Globus pallidus (tissue), 1 donor: ENCODE data around the gene ADARB2.
A peak's percentile ranks its signal among the peaks of the same experiment; 100 is the strongest.
"Not testable (repeated sequence)": the region's sequence is repeated elsewhere in the genome, so short reads cannot be mapped to it uniquely, and the experiment has no call there.

Source experiments
- DNase-seq: peaks from one replicate; pipeline ENCODE4 v3.0.0-alpha.2; 2015; ENCODE audit warnings: low spot score

The ADARB2 gene

DNA sequence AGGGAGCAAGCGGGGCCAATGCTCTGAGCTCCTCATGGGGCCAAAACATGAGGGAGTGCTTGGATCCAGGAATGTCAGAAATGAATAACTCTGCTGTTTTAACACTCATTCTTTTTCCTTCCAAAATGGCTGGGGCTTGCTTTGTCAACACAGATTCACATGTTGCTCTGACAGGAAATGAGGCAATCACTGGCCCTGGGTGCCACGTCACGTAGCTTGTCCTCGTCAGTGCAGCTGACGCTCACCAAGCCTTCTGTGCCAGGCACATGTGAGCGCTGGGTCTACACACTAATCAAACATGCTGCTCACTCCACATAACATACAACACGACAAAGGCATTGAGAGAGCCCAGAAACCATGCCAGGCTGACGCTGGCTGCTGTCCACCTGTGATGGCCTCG is 482.2 kb downstream of the ADARB2 start:
- peak; percentile 63 for DNase-seq

DNA sequence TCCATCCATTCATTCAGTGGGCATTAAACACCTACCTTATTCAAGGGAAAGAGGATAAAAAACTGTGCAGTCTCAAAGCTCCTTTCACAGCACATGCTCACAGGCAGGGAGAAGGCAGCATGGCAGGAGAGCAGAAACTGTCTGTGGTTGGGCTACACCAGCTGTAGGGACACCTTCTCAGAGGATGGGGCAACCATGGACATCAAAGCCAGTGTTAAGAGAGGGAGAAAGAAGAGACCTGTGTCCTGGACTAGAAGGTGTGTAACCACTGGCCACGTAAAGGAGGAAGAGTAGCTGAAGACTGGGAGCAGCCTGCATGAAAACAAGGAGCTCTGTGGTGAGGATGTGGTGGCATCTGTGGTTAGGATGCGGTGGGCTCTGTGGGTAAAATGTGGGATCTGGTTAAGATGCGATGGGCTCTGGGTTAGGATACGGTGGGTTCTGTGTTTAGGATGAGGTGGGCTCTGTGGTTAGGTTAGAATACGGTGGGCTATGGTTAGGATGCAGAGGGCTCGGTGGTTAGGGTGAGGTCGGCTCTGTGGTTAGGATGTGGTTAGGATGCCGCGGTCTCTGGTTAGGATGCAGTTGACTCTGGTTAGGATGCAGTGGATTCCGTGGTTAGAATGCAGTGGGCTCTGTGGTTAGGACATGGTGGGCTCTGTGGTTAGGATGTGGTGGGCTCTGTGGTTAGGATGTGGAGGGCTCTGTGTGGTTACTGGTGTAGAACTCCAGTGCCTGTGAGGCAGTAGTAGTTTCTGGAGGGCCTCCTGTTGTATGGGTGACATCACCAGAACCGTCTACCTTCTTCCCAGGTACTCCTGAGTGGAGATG is 483.6 kb downstream of the ADARB2 start:
- no peak for DNase-seq

DNA sequence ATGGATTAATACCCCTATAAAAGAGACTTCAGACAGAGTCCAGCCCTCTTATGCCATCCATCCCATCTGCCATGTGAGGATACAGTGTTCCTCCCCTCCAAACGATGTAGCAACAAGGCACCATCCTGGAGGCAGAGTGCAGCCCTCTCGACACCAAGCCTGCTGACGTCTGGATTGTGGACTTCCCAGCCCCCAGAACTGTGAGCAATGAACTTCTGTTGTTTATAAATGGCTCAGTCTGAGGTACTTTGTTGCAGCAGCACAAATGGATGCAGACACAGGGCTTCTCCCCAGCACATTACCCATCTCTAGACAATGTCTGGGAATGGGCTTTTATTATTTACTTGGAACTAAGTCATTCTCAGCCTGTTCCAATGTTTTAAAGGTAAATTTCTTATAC is 485.6 kb downstream of the ADARB2 start:
- DNase-seq = peak; percentile 83

DNA sequence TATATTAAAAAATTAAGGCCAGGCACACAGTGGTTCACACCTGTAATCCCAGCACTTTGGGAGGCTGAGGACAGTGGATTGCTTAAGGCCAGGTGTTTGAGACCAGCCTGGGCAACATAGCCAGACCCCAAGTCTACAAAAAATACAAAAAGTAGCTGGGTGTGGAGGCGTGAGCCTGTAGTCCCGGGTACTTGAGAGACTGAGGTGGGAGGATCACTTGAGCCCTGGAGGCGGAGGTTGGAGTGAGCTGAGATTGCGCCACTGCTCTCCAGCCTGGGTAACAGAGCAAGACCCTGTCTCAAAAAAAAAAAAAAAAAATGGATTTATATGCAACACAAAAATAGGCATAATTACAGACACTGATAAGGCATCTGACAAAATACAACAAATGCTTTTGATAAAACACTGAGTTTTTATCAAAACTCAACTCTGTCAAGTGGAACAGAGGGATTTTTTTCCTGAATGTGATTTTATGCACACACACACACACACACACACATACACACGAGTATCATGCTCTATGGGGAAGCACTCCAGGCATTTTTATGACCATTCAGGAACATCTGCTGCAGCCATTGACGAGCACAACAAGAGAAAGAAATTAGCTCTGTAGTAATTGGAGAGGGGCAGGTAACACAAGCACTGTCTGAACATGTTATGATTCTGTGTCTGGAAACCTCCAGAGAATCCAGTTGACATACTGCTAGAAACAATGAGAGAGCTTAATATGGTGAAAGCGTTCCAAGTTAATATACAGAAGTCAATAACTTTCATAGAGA is 488.0 kb downstream of the ADARB2 start:
- no peak for DNase-seq

DNA sequence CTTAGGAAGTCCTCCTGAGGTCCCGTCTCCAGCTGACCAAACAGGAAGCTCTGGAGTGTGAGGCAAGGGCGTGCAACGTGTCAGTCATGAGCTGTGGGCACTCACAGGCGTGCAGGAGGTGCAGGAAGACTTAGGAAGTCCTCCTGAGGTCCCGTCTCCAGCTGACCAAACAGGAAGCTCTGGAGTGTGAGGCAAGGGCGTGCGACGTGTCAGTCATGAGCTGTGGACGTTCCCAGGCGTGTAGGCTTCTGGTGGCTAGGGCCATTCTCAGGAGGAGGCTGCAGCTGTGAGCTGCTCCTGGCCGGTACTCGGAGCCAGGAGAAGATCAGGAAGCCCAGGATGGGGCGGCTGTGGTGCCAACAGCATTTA is 489.1 kb downstream of the ADARB2 start:
- not testable (repeated sequence) for DNase-seq

DNA sequence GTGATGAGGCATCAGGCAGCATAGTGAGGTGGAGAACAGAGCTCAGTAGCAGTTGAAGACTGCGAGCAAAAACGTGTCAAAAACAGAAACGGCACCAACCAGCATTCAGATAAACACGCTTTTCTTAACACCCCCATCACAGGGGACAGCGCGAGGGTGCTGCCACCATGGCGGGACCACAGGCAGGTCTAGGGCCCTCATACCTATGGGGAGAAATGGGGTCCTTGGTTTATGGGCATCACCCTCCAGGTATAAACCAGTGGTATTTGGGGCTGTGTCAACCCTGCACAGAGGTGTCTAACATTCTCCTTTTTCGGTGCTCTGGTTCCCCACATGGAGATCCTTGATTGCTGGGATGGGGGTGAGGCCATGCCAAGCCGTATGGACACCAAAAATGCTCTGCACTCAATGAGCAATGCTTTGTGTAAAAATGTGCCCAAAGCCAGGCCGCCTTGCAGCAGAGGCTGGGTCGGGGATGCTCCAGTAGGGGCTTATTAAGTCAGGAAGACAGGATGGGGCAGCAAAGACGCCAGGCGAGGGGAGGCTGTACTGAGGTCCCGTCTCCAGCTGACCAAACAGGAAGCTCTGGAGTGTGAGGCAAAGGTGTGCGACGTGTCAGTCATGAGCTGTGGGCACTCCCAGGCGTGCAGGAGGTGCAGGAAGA is 489.6 kb downstream of the ADARB2 start:
- DNase-seq = no peak

DNA sequence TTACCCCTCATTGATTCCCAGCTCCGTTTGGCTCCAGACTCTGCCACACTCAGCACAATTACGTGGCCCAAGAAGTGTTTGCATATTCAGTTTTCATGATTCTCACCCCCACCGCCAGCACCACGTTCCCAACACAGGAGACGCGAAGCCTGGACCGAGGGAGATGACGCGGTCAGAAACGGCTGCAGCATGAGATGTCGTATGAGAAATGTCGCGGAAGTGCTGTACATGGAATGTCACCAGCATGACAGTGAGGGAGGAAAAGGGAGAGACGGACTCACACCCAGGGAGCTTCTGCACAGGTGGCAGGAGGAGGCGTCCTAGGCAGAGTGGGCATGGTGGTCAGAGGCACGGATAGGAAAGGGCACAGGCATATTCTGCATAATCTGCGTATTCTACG is 492.8 kb downstream of the ADARB2 start:
- DNase-seq = no peak

DNA sequence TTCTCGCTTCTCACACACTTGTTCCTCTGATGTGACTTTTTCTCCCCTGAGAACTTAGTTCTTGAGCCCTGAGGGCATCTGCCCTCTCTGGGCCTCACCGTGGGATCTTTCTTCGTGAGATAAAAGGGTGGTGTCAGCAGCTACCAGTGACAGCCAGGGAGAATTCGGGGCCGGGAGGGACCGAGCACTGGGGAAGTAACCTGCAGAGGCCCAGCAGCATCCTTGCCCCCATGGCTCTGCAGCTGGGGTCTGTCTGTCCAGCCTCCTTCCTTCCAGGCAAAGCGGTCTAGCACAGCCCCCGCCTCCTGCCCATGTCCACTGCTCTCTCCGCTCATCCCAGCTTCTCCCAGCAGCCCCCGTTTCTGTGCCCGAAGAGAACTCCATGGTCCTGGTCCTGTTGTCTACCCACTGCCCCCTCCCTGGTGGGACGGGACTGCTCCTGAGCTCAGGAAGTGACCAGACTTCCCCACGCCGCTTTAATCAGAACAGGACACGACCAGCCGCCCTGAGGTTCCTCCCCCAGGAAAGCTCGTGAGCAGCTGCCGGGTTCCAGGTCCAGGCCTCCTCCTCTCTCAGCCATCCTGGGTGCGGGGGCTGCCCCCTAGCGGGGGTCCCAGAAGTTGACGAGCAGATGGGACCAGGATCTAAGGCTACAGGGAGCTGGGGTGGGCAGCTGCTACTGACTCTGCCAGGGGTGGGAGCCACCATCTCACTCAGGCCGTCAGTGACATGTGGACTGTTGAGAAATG is 493.7 kb downstream of the ADARB2 start:
- DNase-seq = peak; percentile 46

DNA sequence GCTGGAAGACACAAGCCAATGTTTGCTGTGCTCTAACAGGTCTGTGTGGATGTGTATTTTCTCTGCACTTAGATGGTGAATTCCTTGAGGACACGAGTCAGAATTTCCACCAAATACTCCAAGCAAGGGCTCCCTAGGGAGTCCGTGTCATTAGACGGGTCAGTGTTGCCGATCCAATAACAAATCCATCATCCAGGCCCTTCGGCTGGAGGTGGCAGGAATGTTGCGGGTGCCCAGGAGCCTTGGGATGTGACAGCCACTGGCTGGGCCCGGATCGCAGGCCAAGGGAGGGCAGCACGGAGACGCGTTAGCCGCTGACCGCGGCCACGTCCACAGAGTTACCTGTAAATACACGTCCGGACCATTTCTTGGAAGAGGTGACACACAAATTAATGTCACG is 494.4 kb downstream of the ADARB2 start:
- no peak for DNase-seq

DNA sequence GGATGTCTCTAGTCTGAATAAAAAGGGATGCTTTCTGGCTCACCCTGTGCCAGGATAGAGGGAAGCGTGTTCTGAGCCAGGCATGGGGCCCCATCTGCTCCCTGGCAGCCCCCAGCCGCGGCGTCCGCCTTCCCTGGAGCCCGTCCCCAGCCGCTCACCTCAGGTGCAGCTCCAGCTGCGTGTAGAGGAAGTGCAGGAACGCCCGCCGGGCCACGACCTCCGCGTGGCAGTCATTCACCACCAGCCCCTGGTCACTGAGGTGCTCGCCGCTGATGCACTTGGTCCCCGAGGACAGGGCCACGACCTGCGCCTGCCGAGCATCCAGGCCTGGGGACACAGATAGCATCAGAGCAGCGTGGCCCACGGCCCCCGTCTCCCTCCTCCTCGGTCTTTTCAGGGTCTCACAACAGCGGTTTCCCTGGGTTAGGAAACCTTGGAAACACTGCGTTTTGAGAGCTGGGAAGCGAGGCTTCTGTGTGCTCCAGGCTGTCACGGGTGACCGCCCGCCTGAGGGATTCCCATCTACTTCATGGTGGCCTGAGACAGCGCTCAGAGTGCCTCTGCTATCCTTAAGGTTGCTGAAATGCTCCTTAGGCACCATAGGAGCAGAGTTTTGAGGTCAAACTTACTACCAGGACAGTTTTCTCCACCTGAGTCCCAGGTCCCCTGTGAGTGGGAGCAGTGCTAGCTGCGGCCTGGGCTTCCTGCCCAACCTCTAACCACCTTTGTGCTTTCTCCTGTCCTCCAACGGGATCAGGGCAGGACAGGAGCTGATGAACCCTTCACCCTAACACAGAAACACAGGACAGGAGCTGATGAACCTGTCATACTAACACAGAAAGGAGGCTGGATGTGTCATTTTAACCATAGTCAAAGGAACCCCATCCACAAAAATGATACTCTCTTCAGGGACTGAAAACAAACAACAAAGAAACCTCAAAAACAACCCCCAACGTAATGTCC is 495.1 kb downstream of the ADARB2 start:
- no peak for DNase-seq

DNA sequence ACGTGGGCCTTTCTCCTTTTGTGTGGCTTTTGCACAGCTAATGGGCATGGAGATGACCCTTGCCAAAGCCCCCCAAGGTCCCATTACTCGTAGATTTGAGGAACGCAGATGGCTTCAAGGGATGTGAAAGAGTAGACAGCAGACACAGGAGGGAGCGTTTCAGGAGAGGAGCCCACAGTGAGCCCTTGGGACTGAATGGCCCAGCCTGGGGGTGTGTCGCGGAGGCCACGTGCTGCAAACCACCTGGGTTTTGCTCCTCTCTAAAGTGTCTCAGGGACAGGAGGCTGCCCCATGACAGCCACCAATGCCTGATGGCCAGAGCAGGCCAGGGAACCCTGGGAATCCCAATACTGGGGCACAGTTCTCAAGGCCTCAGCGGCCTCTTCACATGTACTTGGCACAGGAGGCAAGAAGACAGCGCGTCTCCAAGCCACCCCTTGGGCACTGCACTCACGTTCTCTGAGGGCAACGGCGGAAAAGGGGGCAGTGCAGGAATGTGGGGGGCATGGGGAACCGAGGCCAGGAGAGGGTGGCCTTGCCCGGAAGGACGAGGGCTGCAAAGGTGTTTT is 495.9 kb downstream of the ADARB2 start:
- no peak for DNase-seq

DNA sequence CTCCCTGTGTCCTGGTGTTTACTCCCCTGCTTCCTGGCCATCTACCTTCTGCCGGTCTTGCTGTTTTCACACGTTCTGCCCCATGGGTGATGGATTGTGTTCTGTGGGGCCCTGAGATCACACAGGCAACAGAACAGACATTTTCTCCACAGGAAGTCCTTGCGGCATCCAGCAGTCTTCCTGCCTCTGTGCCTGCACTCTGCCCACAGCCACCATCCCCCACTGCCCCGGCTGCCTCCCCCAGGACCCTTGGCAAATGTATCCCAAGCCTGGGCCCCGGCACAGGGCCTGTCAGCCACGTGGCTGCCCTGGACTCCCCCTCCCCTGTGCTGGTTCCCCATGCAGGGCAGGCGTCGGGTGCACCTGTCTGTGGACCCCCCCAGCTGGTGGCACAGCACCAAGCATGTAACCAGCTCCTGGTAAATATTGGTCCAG is 497.0 kb downstream of the ADARB2 start:
- DNase-seq = peak; percentile 54

DNA sequence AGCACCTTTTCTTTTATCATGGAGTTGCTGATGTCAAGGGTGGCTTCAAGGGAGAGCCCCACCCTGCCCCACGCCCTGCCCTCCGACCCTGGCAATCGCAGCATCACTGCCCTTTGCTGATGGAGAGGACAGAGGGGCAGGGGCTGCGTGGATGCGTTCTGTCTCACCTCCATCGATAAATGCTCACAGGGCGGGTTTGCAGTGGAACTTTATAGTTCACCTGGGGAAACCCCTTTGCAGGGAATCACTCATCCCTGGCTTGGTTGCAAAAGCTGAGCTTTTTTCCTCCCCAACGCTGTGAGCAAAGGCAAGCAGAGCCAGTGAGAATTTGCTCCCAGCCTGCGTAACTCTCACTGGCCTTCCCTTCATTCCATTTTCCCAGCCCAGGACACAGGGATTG is 504.3 kb downstream of the ADARB2 start:
- DNase-seq = no peak

DNA sequence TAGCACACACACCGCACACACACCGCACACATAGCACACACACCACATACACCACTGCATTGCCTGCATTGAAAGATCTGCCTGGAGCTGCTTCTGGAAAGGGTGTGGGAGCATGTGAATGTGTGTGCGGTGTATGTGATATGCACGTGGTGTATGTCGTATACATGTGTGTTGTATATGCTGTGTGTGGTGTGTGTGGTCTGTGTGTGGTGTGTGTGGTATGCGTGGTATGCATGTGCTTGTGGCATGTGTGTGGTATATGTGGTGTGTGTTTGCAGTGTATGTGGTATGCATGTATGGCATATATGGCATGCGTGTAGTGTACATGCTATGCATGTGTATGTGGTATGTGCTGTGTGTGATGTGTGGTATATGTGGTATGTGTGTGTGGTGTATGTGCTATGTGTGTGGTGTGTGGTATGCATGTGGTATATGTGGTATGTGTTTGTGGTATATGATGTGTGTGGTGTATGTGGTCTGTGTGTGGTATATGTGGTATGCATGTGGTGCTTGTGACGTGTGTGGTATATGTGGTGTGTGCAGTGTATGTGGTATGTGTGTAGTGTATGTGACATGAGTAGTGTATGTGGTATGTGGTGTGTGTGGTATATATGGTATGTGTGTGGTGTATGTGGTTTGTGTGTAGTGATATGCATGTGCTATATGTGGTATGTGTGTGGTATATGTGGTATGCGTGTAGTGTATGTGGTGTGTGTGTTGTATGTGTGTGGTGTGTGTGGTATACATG is 505.0 kb downstream of the ADARB2 start:
- DNase-seq = no peak

DNA sequence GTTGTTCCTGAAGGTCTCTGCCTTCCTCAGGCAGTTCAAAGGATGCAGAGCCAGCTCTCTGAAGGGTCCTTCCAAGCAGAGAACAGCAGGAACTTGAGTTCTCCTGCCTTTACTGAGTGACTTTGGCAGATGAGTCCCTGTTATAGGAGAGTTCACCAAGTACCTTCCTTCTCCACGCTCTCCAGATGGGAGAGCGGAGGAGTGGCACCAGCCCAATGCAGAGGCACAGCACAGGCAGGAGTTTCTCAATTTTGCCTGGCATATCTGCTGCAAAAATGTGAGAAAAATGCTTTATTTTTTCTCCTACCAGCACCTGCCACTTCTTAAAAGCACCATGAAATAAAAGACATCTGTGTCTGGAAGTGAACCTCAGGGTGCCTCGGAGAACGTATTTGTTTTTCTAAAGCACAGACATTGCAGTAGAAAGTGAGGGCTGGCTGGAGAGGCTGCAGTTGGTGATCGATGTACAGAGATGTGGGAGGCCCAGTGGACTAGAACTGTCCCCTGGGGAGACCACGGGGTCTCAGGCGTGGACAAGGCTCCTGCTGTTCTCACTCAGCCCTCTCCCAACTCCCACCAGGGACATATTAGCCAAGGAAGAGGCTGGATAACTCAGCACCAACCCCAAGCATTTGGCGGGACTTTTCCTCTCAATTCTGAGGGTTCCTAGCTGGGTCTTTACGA is 506.6 kb downstream of the ADARB2 start:
- no peak for DNase-seq

DNA sequence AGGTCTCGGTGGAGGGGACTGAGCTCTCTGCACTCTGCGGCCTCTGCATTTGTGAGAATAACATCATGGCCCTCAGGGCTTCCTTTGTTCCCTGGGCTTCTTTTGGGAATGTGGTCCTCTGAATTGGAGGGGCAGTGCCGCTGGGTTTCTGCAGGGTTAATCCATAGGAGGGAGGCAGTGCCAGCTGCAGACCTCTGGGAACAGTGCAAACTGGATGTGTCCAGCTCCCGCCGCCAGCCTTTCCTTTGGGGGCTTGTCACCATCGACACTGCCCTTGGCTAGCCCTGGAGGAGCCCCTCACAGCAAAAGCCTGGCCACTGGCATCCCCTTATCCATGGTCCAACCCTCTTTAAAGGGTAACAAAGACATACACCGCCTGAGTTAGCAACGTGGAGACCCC is 507.2 kb downstream of the ADARB2 start:
- DNase-seq = no peak

DNA sequence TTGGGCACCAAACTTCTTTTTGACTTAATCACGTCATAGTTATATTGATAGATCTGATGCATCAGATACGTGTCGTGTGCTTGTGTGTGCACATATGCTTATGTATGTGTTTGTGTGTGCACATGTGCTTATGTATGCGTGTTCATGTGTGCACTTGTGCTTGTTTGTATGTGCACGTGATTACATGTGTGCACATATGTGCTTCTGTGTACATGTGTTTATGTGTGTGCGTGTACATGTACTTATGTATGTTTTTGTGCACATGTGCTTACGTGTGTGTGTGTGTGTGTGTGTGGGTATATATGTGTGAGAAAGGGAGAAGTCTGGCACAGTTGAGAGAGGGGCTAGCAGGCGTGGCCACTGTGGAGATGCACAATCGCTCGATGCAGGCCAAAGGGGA is 507.8 kb downstream of the ADARB2 start:
- no peak for DNase-seq

DNA sequence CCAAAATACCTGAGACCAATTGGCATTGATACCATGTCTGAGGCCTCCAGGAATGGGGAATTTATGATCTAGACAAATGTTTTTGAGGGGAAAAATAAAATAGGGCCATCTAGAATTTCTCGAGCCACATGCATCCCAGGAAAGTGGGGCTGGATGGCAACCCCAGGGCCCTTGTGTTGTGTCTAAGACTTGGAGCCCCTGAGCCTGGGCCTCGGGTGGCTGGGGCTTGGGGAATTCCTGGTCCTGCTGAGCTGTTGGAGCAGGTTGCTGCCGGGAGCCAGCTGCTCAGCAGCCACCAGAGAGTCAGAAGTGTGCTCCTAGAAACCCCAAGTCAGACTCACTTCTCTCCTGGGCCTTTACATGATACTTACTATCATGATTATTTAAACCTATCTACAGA is 508.2 kb downstream of the ADARB2 start:
- no peak for DNase-seq

DNA sequence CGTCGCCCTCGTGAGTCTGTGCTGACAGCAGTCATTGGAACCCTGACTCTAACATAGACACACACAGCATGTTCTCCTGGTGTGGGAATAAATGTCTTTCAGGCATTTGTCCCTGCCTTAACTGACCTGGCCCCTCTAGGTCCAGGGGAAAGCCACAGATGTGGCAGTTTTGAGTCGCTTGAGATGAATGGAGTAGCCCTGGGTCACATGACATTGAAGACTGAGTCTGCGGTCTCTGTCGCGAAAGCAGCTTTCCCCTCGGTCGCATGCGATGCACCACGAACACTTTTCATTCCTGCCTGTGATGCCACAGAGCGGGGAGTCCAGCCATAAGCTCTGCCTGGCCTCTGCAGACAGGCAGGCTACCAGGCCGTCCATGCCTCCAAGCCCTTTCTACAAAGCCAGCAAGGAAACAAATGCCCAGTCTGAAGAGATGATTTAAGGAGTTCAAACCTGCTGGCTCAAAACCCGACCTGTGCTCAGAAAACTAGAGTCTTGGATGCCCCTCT is 508.8 kb downstream of the ADARB2 start:
- DNase-seq = no peak
